ENCODE results near the gene ABLIM3. TPM values are rescaled to one million over a fixed set of nuclear protein-coding genes. Genes with fewer than 3 reads are reported as not detected.

ABLIM3 gene
- polyA plus RNA-seq, 1 donor (not counting 4 experiments of a cell fraction or from before 2014, with no cell fraction given) = 7.9 TPM

DNA sequence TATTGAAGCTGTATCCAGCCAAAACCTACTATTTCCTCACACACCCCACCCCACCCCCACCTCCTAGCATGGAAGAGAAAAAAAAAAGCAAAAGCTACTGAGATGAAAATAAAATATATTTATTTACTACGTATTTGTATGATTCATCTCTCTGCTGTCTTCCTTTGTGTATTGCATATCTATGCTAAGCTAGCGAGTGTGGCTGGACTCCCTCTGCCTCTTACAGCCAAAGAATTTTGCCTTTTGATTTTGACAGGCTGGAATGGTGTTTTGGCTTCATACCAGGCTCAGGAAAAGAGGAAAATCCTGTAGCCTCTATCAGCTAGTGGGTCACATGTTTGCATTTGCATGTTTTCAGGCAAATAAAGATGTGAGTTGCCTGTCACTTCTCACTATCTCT lies 2.2 kb downstream of the ABLIM3 start:
- Histone ChIP-seq H3K9ac (ENCODE audit: control insufficient read depth, extremely low read depth, insufficient read depth, low read length) (no peak overlapping the region), H3K4me3 (ENCODE audit: control insufficient read depth in 2 of 3, extremely low read depth in 1 of 3, insufficient read depth in 2 of 3, low read depth in 1 of 3, low read length in 3 of 3) (no peak overlapping the region), H2AFZ (ENCODE audit: control insufficient read depth, low read length) (no peak overlapping the region), H3K9me1 (ENCODE audit: control insufficient read depth, extremely low read depth, insufficient read depth, low read length) (no peaks in the 10 kb centered on the region), H3K27me3 (ENCODE audit: control insufficient read depth, extremely low read depth, insufficient read depth, low read length) (no peaks in the 10 kb centered on the region), H3K9me3 (ENCODE audit: control insufficient read depth, low read depth, low read length) (no peaks in the 10 kb centered on the region), H3K27ac (ENCODE audit: control insufficient read depth, insufficient read depth, low read length) (no peak overlapping the region), H3K79me2 (ENCODE audit: control insufficient read depth, insufficient read depth, low read length) (no peaks in the 10 kb centered on the region), H3K4me1 (ENCODE audit: control insufficient read depth, extremely low read depth, insufficient read depth, low read length) (peaks cover 14% of the 10 kb centered on the region), H4K20me1 (ENCODE audit: control insufficient read depth, extremely low read depth, insufficient read depth, low read length) (no peaks in the 10 kb centered on the region), H3K36me3 (ENCODE audit: control insufficient read depth in 2 of 2, extremely low read depth in 1 of 2, insufficient read depth in 2 of 2, low read length in 2 of 2) (no peaks in the 10 kb centered on the region), H3K4me2 (ENCODE audit: control insufficient read depth, extremely low read depth, insufficient read depth, low read depth, low read length) (no peak overlapping the region)
- FAIRE-seq (no peak), DNase-seq (ENCODE audit: low read depth, low spot score) (no peak)
- no peak for TF ChIP-seq EZH2 (IDR thresholded peaks at IDR 0.05; ENCODE audit: low read length)
- TF ChIP-seq, protein P1, sequence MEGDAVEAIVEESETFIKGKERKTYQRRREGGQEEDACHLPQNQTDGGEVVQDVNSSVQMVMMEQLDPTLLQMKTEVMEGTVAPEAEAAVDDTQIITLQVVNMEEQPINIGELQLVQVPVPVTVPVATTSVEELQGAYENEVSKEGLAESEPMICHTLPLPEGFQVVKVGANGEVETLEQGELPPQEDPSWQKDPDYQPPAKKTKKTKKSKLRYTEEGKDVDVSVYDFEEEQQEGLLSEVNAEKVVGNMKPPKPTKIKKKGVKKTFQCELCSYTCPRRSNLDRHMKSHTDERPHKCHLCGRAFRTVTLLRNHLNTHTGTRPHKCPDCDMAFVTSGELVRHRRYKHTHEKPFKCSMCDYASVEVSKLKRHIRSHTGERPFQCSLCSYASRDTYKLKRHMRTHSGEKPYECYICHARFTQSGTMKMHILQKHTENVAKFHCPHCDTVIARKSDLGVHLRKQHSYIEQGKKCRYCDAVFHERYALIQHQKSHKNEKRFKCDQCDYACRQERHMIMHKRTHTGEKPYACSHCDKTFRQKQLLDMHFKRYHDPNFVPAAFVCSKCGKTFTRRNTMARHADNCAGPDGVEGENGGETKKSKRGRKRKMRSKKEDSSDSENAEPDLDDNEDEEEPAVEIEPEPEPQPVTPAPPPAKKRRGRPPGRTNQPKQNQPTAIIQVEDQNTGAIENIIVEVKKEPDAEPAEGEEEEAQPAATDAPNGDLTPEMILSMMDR (optimal IDR thresholded peaks at IDR 0.05 in 1 of 3, IDR thresholded peaks at IDR 0.05 in 1 of 3, conservative IDR thresholded peaks at IDR 0.05 in 1 of 3; ENCODE audit: extremely low read depth in 1 of 3, insufficient read depth in 2 of 3, low read length in 3 of 3) = no peak
- dilution Hi-C loops (cut with MboI; ENCODE audit: extremely low pct_ligation_motif_present, low sequenced_read_pairs) = no loop called here

DNA sequence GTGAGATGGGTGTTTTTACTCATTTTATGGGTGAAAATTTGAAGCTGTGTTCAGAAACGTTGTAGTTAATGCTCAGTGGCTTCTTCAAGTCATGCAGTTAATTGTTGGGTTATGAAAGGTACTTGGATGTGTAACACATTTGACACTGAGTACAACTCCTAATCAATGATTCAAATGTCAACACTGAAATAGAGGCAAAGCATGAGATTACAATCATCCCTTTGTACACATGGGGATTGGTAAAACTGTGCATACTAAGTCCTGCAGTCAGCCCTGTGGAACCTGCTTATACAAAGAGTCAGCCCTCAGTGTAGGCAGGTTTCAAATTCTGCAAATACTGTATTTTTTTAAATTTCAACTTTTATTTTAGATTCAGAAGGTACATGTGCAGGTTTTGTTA lies 3.3 kb downstream of the ABLIM3 start:
- TF ChIP-seq, protein P1 (optimal IDR thresholded peaks at IDR 0.05 in 1 of 3, IDR thresholded peaks at IDR 0.05 in 1 of 3, conservative IDR thresholded peaks at IDR 0.05 in 1 of 3; ENCODE audit: extremely low read depth in 1 of 3, insufficient read depth in 2 of 3, low read length in 3 of 3) = no peak
- TF ChIP-seq EZH2 (IDR thresholded peaks at IDR 0.05; ENCODE audit: low read length) = no peak
- Histone ChIP-seq H2AFZ (ENCODE audit: control insufficient read depth, low read length) (no peak overlapping the region), H3K9me3 (ENCODE audit: control insufficient read depth, low read depth, low read length) (no peaks in the 10 kb centered on the region), H3K79me2 (ENCODE audit: control insufficient read depth, insufficient read depth, low read length) (no peaks in the 10 kb centered on the region), H3K4me3 (ENCODE audit: control insufficient read depth in 2 of 3, extremely low read depth in 1 of 3, insufficient read depth in 2 of 3, low read depth in 1 of 3, low read length in 3 of 3) (no peak overlapping the region), H3K4me2 (ENCODE audit: control insufficient read depth, extremely low read depth, insufficient read depth, low read depth, low read length) (no peak overlapping the region), H3K9me1 (ENCODE audit: control insufficient read depth, extremely low read depth, insufficient read depth, low read length) (no peaks in the 10 kb centered on the region), H3K36me3 (ENCODE audit: control insufficient read depth in 2 of 2, extremely low read depth in 1 of 2, insufficient read depth in 2 of 2, low read length in 2 of 2) (no peaks in the 10 kb centered on the region), H3K27ac (ENCODE audit: control insufficient read depth, insufficient read depth, low read length) (no peak overlapping the region), H3K4me1 (ENCODE audit: control insufficient read depth, extremely low read depth, insufficient read depth, low read length) (peaks cover 14% of the 10 kb centered on the region), H4K20me1 (ENCODE audit: control insufficient read depth, extremely low read depth, insufficient read depth, low read length) (no peaks in the 10 kb centered on the region), H3K9ac (ENCODE audit: control insufficient read depth, extremely low read depth, insufficient read depth, low read length) (no peak overlapping the region), H3K27me3 (ENCODE audit: control insufficient read depth, extremely low read depth, insufficient read depth, low read length) (no peaks in the 10 kb centered on the region)
- DNase-seq (ENCODE audit: low read depth, low spot score) = no peak
- FAIRE-seq = no peak
- dilution Hi-C loops (cut with MboI; ENCODE audit: extremely low pct_ligation_motif_present, low sequenced_read_pairs) = no loop called here
